HG02970 (cell line): Measurements from ENCODE around the gene RALBP1.
"Not testable (repeated sequence)": the region's sequence is repeated elsewhere in the genome, so short reads cannot be mapped to it uniquely, and the experiment has no call there.

Source experiments
- ATAC-seq: cut with Tn5 transposase; IDR thresholded peaks from one replicate; pipeline ENCODE4 v1.9.1; 2021; ENCODE audit warnings: mild to moderate bottlenecking, moderate library complexity, moderate number of reproducible peaks; ENCODE audit not compliant: unreplicated experiment, low FRiP score

RALBP1 gene

GRCh38 chr18:9453283-9453682, 22.0 kb upstream of the RALBP1 start:
- no peak for ATAC-seq

GRCh38 chr18:9454061-9454703, 21.1 kb upstream of the RALBP1 start:
- no peak for ATAC-seq

DNA sequence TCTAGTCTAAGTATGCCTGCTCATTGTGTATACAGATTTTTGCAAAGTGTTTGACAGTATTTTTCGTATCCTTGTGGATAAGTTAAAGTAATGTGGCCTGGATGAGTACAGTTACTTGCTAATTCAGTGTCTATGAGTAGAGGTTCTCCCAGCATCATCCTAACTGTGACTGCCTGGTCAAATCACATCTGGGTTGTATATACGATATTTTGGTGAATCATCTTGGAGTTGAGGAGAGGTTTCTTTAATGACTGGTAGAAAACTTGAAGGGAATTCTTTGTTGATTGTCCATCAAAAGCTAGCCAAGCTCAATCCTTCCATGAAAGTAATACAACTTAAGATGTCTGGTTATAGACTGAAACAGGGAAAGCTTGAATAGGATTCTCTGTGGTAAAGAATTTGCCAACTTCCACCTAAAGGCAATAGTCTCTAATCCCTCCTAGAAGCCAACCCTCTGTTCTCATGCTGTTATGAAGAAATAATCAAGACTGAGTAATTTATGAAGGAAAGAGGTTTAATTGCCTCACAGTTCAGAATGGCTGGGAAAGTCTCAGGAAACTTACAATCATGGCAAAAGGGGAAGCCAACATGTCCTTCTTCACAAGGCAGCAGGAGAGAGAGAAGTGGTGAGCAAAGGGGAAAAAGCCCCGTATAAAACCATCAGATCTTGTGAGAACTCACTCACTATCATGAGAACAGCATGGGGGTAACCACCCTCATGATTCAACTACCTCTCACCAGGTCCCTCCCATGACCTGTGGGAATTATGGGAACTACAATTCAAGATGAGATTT, 19.4 kb upstream of the RALBP1 start:
- no peak for ATAC-seq

- no peak for ATAC-seq
These were observed 9.2 kb upstream of the RALBP1 start for GRCh38 chr18:9466127-9466526.

DNA sequence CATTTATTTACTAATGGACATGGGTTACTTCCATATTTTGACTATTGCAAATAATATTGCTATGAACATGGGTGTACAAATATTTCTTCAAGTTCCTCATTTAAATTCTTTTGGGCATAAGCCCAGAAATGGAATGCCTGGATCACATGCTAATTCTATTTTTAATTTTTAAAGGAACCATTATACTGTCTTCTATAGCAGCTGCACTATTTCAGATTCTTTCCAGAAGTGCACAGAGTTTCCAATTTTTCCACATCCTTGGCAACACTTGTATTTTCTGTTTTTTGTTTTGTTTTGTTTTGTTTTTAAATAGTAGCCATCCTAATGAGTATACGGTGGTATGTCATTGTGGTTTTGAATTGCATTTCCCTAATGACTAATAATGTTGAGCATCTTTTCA, 8.5 kb upstream of the RALBP1 start:
- ATAC-seq = no peak

DNA sequence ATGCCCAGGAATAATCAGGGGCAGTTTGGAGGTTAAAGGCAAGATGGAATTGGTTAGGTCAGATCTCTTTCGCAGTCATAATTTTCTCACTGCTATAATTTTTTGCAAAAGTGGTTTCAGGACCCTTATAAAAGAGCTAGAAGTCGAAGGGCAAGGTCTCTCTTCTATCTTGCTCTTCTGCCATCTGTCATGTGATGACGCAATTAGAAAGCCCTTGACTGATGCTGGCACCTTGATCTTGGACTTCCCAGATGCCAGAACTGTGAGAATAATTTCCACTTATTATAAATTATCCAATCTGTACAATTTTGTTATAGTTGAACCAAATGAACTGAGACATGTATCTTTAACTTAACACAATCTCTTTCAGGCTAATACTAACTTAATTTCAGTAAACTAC, 6.3 kb upstream of the RALBP1 start:
- no peak for ATAC-seq

- no peak for ATAC-seq
These were observed 5.6 kb upstream of the RALBP1 start for GRCh38 chr18:9469685-9470084.

- no peak for ATAC-seq
These were observed 968 bp upstream of the RALBP1 start for GRCh38 chr18:9474108-9474982.

DNA sequence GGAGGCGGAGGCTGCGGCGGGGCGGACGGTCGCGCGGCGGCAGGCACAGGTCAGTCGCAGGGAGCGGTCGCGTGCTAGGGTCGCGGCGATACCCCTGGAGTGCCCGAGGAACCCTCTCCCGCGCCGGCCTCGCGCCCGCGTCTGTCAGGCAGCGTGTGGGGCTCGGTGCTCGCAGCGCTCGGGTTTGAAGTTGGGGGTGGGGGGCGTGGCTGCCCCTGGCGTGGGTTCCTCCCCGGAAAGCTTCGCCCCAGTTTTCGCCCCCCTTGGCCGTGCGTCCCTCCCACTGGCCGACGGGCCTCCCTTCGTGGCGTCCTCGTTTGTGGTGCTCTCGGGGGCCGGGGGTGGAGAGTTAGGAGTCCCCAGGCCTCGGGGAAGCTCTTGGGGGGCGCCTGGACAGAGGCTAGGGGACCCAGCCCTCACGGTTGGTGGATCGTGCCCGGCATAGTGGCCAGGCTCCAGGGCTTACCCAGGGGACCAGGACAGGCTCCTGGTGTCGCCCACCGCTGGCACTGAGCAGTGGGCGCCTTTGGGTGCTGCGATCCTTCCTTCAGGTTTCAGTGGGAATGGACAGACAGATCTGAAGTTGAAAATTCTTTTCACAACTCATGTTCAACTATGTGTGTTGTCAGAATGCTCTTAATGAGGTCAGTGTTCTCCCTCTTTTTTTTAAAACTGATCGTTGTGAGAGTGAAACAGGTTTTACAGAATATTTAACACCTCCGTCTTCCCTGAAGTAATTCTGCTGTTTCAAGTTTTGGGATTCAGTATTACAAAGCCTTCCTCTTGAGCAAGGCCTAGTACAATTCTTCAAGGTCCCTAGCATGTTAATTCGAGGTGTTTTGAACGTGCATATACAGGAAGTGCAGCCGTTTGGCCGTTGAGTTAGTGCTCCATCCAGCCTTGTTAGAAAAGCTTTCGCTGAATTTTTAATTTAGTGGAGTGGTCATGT, 604 bp downstream of the RALBP1 start:
- no peak for ATAC-seq

DNA sequence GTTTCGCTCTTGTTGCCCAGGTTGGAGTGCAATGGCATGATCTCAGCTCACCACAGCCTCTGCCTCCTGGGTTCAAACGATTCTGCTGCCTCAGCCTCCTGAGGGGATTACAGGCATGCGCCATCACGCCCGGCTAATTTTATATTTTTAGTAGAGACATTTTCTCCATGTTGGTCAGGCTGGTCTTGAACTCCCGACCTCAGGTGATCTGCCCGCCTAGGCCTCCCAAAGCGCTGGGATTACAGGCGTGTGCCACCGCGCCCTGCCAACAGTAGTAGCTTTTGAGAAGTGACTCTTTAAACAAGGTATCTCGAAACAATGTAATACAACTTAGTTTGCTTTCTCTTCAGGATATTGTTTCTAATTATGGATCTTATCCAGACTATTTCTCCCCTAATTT, 1.6 kb downstream of the RALBP1 start:
- ATAC-seq = not testable (repeated sequence)

DNA sequence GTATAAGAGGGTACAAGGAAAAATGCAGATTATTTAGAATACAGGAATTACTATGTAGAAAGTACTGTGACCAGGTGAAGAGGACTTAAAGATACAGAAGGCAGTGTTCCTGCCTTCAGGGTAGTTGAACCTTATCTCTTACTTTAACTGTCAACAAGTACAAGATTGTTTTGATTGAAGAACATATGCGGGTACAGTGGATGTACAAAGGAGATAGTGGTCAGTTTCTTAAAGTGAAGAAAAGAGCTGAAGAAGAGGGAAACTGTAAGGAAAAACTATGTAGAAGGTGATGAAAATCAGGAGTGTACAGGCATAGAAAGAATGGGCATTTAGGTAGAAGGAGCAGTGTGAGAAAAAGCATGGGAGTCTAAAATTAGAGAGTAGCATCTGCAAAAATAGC, 2.2 kb downstream of the RALBP1 start:
- ATAC-seq = no peak

DNA sequence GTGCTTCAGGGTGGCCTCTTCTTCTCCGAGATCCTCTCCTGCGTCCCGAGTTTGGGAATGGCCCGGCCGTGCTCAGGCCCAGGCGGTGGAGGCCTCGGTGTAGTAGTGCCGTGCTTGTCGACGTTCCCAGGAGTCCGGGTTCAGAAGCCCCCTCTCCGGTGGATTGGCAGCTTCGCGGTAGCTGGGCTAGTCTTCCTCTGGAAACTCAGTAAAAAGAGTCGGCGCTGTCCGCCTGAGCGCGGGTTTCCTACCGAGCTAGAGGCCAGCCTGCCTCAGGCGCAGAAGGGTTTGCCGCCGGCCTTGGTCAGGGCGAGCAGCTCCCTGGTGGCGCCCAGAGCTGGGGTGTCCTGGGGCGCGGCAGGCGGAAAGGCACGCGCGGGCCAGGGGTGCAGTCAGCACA, 3.2 kb downstream of the RALBP1 start:
- ATAC-seq = no peak

- no peak for ATAC-seq
These were observed 7.5 kb downstream of the RALBP1 start for GRCh38 chr18:9482790-9483189.

GRCh38 chr18:9483526-9483925, 8.2 kb downstream of the RALBP1 start:
- no peak for ATAC-seq

DNA sequence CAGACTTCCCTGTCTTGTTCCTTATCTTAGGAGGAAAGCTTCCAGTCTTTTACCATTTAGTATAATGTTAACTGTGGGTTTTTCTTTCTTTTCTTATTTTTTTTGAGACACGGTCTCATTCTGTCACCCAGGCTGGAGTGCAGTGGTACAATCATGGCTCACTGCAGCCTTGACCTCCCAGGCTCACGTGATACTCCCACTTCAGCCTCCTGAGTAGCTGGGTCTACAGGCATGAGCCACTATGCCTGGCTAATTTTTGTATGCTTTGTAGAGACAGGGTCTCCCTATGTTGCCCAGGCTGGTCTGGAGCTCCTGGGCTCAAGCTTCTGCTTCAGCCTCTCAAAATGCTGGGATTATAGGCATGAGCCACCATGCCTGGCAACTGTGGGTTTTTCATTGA, 9.5 kb downstream of the RALBP1 start:
- not testable (repeated sequence) for ATAC-seq

- no peak for ATAC-seq
These were observed 13.2 kb downstream of the RALBP1 start for GRCh38 chr18:9488538-9488937.

DNA sequence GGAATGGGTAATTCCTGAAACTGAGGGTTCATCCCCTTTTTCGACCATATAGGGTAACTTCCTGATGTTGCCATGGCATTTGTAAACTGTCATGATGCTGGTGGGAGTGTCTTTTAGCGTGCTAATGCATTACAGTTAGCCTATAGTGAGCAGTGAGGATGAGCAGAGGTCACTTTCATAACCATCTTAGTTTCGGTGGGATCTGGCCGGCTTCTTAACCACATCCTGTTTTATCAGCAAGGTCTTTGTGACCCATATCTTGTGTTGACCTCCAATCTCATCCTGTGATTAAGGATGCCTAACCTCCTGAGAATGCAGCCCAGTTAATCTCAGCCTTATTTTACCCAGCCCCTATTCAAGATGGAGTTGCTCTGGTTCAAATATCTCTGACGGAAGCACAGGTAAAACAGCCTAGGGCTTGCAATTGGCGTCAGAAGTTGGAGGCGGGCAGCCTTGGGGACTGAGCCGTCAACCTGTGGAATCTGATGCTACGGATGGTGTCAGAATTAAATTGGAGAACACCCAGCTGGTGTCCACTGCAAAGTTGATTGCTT, 19.5 kb downstream of the RALBP1 start:
- peak; percentile 83 for ATAC-seq

DNA sequence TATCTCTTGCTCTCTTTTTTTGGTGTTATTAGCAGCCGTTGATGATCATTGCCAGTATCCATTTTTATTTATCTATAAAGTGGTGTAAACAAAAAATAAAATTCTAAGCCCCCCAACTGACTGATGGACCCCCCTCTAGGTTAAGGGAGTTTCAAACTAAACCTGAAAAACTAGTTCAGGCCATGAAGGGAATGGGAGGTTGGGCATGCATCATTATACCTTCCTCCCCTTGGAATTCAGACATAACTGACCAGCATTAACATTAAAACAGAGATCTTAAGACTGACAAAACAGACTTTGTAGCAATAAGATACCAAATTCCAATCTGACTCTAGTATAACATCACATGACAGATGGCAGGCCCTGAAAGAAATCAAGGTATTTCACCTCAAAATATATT, 20.2 kb downstream of the RALBP1 start:
- ATAC-seq = no peak

GRCh38 chr18:9495916-9496705, 20.8 kb downstream of the RALBP1 start:
- no peak for ATAC-seq
